Measurements from ENCODE around the gene DOCK10.

Gene DOCK10

DNA sequence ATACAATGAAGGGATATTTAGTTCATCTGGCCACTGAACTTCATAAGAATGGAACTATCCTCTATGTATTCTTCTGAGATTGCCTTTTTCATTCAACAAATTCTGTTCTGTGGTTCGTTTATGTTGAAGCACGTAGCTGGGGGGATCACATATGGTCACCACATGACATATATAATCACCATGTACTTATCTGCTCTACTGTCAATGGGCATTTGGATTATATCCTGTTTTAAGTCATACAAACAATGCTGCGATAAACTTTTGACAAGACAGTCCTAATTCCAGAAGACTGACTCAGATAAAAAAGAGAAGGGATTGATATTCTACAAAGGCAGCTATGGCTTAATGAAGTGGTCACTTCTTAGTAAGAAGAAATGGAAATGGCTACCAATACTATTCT lies 210.1 kb downstream of the DOCK10 start:
- no peak for DNase-seq (ENCODE audit: low read depth)

DNA sequence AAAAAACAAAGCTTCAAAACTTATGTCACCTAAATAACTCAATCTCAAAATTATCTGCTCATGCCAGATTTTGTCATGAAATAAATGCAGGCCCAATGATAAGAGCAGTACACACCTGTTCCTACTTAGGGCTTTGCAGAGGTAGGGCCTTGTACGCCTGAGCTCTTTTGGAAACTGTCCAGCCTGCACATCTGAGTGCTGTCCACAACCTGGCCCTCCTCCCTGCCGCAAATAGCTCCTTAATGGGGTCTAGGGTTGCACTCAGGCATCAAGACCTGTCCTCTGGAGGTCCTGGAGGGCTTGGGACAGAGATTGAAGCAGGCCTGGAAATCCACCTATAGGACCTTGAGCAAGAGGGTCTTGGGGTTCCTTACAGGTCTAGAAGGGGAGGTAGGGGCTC lies 210.7 kb downstream of the DOCK10 start:
- DNase-seq (ENCODE audit: low read depth) = no peak

DNA sequence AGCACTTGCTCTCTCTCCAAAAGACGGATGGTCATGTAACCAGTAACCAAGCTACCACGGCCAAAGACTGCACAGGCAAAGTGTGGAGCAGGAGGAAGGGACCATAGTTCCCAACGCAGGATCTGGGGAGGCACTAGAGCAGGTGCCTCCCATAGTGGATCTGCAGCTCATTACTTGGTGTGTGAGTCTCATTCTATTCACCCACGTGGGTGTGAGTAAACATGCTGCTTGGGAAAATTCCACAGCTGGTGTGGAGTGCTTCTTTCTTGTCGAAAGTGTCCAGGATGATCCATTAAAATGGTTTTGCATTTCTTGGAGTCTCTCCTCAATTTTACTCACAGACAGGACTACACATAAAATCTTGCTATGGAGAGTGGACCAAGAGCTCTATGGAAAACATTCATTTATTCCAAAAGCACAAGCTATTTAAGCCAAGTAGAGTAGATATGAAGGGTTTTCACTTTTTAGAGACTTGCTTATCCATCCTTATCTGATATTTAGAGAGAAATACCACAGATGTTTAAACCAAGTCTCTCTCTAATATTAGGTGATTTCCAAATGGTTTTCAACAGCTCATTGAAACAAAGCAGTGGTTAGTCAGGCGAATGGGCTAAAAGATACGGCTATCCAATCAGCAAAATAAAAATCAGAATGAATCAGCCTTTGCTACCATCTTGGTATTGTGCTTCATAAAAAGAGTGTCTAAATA lies 221.8 kb downstream of the DOCK10 start:
- no peak for DNase-seq (ENCODE audit: low read depth)

DNA sequence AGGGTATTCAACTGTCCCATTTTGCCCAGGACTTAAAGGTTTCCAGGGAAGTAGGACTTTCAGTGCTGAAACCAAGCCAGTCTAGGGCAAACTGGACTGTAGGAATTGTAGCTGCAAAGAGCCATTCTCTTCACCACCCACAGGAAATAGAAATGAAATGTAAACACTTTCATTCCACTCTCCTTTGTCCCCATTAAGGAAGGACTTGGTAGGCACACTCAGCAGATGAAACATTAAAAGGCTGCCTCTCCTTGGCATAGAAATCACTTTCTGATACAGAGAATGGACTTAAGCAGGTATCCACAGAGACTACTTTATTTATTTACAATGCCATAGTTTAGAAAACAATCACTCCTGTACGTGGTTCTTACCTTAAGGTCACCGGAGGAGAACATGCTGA lies 223.2 kb downstream of the DOCK10 start:
- DNase-seq (ENCODE audit: low read depth) = no peak

DNA sequence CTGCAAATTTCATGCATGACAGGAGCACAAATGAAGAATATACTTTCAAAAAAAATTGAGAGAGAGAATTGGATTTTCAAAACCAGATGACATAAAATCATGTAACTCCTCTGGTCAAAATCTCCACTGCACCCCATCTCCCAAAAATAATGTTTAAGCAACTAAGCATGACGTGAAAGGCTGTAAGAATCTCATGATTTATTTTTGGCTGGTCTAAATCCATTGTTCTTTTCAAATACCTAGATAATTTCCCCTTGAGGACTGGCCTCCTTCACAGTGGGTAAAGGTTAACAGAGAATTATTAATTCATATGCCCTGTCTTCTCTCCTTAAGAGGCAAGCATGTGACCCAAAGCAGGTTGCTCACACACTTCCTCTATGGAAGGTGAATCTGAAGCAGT lies 224.6 kb downstream of the DOCK10 start:
- DNase-seq (ENCODE audit: low read depth) = no peak

DNA sequence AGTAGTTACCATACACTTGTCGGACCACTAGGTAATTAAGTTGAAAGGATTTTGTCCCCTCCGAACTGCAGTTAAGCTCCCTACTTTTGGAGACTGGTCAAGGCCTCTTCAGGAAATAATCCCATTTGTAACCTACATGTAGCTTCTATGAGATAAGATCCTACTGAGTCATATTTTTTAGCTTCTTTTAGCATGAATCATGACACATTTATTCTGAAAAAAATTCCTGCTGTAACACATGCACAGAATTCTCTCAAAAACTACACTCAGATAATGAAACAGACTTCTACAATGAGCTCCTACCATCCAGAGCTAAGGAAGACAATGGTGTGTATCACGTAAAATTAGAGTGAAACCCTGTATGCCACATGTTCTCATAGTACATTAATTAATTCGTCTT lies 225.5 kb downstream of the DOCK10 start:
- no peak for DNase-seq (ENCODE audit: low read depth)

DNA sequence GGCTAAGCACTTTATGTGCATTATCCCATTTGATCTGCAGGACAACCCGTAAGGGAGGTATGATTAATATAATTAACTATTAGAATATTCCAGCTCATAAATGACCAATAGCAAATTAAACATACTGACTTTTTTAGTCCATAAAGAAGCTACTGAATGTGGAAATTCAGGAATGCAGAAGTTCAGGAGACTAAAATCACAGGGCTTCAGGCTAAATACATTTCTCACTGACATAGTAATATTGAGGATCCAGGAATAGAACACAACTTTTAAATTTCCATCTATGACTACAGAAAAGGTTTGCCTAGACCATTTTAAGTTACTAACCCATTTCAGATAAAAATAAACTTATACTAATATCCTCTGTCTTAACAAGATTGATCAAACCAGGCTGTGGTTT lies 228.7 kb downstream of the DOCK10 start:
- DNase-seq (ENCODE audit: low read depth) = no peak

DNA sequence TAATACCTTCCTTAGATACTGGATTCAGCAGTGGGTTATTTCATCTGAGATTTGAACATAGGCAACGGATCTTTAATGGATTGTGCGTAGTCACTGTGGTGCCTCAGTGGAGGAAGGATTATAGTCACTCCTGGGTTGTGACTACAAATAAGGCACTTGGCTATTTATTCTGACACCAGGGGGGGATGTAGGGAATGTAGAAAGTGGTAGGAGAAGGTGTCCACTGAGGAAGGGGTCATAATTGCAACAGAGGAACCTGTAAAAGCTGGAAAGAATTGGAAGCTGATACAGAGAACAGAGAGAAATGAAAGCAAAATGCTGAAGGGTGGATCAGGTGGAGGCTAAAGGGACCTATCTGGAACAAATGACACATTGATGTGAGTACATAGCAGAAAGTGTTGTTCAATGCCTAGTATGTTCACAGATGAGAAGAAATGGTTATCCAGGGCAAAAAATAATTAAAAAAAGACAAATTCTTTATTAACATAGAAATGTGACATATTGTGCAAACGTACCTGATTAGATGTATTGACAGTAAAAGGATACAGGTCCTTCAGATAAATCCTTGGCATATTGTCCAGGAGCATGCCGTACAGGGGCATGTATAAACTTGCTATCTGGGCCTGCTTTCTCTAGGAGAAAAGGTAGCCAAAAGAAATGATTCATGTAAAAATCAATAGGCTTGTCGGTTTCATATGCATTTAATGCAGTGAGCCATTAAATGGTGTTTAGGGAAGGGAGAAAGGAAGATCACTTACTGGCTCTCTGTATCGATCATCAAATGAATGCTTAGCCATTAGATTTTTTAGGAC lies 234.9 kb downstream of the DOCK10 start:
- DNase-seq (ENCODE audit: low read depth) = no peak

DNA sequence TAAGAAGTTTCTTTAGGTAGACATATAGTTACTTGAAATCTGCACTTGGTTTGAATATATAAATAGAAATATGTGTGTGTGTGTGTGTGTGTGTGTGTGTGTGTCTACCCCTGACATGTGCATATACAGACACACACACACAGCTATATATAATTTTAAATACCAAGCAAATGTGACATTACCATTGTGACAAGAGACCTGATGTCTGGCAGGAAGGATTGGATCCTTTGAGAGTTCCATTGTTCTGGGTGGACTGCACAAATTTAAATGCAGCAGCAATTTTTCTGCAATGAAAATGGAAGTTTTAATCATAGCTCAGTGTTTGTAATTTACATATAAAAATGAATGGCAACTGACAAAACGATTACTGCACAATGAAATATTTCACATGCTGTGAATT lies 238.3 kb downstream of the DOCK10 start:
- no peak for DNase-seq (ENCODE audit: low read depth)

DNA sequence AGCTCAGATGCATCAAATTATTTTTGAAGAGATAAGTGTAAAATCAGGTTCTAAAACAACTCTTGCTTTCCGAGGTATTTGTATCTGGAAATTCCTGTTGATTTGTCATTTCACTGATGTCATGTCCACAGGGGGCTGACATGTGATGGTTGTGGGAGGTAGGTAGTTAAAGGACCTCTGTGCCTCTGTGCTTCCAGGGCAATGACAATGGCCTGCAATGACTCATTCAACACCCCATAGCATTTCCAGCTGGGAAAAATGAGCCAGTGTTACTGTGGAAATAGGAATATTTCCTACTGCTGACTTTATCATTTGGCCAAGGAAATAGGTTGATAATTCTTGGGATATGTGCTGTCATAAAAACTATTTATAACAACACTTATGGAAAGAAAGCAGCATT lies 239.9 kb downstream of the DOCK10 start:
- DNase-seq (ENCODE audit: low read depth) = no peak

DNA sequence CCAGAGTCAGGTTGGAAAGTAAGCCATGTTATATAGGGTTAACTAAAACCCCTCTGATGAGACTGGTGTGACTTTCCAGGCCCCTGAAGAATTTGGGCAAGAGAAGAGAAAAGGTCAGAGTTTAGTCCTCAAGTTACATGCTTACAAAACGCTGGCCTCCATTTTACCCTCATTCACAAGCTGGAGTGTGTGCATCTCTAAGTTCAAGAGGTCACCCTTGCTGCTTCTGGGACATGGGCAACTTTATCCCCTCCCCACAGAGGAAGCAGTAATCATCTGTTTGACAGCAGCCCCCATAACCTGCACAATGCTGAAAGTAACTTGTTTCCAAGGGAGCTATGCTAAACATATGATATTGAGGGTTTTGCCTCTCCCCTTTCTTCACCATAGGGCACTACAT lies 240.9 kb downstream of the DOCK10 start:
- no peak for DNase-seq (ENCODE audit: low read depth)

DNA sequence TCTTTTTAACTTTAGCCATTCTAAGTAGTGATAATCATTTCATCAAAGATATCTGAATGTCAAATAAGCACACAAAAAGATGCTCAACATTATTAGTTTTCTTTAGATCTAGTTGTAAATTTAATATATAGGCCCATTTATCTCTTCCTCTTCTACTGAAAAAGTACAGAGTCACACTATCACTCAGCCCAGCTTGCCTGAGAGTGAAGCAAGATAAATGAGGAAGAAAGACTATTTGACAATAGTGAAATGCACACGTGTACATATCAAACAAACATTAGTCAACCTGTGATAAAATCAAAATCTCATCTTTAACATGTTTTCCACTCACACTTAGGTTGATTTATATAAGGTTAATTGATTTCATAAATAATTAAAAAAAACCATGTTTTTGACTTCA lies 242.6 kb downstream of the DOCK10 start:
- no peak for DNase-seq (ENCODE audit: low read depth)

DNA sequence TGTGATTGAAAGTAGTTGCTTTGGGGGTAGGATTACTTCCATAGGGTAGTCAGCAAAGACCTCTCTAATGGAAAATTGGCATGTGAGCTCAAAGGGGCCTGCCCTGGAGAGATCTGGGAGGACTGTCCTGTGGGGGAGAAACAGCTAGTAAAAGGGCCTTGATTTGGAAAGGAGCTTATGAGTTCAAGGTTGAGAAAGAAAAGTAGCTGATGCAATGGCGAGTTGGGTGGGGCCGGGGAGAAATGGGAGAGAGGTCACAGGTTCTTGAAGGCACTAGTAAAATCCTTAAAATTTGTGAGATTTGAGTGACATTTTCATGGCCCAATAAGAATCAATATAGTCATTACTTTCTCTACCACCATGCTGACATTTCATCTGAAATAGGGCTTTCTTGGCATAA lies 244.1 kb downstream of the DOCK10 start:
- no peak for DNase-seq (ENCODE audit: low read depth)

DNA sequence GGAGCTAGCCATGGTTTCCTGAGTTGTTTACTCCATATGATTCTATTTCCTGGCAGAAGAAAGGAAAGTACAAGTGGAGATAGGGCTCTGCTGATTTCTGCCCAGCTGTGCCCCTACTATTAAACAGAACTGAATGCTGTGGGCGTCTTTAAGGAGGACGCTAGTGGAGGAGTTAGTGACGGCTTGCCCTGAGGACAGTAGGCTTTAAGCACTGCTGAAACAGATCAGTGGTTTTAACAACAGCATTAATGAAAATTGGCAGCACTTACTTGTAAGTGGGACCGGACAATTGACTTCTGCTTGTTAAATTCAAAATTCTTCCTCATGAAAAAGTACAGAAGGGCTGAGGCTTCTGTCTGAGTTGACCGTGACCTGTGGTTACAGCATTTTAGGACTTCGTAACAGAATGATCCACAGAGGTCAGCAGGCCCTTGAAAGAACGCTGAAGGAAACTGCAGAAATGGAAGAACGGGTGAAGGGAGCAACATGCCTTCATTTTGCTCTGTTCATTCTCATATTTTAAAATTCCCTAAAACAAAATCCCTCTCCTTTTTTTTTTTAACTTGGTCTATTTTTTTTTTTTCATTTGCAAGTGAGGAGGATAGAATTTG lies 245.5 kb downstream of the DOCK10 start:
- DNase-seq (ENCODE audit: low read depth) = no peak

DNA sequence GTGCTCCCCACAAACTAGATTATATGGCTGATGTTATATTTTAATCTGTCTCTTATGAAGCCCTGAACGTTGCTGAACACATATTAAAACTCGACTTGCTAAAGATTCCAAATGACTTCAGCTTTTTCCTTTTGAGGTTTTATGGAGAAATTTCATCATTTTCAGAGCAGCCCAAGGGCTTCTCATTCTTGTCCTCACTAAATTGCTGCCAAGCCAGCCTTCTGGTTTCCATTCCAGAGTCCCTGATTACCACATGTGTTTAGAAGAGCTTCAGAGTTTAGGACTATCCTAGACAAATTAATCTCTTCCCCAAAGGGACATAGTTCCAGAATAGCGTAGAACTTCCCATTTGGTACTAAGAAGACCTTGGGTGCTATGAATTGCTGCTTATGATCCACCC lies 248.3 kb downstream of the DOCK10 start:
- no peak for DNase-seq (ENCODE audit: low read depth)

DNA sequence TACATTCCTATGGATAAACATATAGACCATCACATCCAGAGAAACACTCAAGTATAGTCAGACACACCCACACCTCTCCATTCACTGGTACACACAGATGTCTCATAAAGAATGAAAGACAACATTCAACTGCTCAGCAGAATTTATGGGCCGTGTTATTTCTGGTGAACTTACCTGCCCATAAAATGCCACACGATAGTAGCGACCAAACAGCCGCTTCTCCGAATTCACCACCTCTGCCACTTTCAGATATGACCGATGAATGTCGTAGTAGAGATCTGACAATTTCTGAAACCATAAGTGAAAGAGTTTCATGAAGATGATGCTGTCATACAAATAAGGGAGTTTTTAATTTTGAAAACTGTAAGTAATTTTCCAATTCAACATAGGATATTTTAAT lies 255.4 kb downstream of the DOCK10 start:
- DNase-seq (ENCODE audit: low read depth) = no peak

DNA sequence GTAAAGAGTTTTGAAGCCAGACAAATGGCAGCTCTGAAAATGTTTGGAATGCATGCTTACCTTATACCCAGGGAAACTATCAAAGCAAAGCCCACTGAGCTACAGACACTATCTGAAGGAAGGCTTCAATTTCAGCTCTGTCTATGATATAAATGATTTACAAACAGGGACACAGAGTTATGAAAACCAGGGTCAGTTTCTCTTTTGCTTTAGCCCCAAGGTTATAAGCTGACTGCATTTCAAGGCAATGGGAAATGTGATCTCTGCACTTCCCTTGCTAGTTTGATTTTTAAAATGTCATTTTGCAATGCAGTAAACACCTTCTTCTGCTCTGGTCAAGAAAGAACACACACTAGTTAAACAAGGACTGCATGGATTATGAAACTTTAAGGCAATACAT lies 260.9 kb downstream of the DOCK10 start:
- DNase-seq (ENCODE audit: low read depth) = no peak

DNA sequence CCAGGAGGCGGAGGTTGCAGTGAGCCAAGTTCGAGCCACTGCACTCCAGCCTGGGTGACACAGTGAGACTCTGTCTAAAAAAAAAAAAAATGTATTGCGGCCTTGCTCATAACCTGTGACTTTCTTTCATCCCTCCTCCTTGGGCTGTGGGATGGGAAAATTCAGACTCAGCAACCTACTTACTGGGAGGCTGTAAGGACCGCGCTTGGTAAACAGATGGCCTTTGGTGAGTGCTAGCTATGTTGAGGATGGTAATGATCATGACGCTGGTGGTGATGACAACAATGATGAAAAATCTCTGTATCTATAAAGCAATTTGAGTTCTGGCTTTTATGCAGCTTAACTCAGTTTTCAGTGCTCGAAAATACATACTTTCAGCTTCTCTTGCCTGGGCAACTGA lies 261.4 kb downstream of the DOCK10 start:
- DNase-seq (ENCODE audit: low read depth) = no peak

DNA sequence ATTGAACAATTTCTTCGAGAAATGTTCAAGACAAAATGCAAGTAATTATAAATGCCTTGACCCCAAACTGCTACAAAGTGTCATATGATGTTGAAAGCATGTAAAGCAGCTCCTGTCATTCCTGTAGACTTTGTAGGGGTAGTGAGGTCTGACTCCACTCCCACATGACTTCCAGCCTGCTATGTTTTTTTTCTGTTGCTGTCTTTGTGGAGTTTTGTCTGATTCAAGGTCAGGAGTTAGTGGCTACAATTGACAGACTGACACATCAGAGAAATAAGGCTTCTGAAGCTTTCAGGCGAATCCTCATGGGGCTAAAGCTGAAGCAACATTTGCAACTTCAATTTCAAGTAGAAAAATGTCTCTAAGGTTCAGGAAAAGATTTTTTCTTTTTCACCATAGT lies 262.2 kb downstream of the DOCK10 start:
- no peak for DNase-seq (ENCODE audit: low read depth)

DNA sequence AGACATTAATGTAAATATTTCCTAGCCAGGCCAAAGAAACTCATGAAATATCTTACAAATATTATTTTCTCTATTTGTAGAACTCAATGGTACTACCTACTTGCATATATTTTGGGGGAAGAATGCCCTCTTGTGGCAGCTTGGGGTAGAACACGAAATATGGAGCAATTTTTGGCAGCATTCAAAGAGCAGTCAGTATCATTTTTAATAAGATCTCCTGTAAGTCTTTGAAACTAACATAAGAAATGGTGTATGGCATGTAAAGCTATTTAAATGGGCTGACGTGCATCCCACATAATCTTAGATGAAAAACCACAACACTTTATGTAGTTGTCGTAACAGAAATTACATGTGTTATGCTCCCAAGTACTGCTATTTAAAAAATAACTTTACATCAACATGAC lies 263.8 kb downstream of the DOCK10 start:
- peak; percentile 5 for DNase-seq (ENCODE audit: low read depth)

DNA sequence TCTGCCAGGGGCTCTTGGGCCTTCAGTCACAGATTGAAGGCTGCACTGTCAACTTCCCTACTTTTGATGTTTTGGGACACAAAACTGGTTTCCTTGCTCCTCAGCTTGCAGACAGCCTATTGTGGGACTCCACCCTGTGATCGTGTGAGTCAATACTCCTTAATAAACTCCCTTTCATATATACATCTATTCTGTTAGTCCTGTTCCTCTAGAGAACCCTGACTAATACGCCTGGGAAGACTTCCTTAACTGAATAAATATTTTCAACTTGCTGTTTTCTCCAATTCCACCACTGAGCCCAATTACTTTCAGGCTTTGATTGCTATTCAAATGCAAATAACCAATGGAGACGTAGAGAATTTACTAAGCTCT lies 264.7 kb downstream of the DOCK10 start:
- no peak for DNase-seq (ENCODE audit: low read depth)

DNA sequence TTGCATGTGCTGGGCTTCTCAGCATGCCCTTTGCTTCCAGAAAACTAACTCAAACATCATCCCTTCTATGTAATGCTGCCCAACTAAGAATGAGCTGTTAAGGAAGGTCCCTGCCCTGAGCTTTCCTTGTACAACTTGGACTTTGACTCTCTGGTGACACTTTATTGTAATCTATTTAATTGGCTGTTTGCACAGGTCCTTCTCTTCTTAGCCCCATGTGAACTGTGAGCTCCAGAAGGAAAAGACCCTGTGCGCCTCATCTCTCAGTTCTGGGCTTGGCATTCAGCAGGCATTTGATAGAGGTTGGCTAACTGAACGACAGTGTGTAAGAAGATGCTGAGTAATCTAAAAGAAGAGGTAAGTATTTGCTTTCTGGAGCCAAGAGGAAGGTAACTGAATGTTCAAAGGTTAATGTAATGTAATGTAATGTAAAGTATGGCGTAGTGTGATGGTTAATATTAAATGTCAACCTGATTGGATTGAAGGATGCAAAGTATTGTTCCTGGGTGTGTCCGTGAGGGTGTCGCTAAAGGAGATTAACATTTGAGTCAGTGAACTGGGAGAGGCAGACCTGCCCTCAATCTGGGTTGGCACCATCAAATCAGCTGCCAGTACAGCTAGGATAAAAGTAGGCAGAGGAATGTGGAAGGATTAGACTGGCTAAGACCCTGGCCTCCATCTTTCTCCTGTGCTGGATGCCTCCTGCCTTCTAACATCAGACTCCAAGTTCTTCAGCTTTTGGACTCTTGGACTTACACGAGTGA lies 265.3 kb downstream of the DOCK10 start:
- no peak for DNase-seq (ENCODE audit: low read depth)

DNA sequence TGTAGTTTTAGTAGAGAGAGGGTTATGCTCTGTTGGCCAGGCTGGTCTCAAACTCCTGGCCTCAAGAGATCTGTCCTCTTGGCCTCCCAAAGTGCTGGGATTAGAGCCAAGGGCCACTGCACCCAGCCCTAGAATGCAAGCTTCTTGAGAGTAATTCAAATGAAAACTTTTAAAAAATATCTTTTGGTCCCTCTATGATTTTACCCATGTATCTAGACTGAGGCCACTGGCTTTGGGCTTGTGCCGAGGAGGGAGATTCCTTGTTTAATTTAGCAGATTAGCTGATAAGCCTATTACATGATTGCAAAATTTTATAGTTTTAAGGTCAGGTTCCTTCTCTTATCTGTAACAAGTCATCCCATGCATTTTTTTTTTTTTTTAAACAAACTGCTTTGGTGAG lies 266.6 kb downstream of the DOCK10 start:
- no peak for DNase-seq (ENCODE audit: low read depth)
